Neural cell (in vitro differentiated cells): Measurements from ENCODE around the gene IGSF9B. TPM values are rescaled to one million over a fixed set of nuclear protein-coding genes. Genes with fewer than 3 reads are reported as not detected.

ENCODE experiments used
- H2AFZ ChIP-seq: fragments of 200-600, 300-800 bp; sonication (generic), shearing (Covaris generic); 2 replicates; pipeline ENCODE4 v1.6.0; 2014; ENCODE audit warnings: low read depth, mild to moderate bottlenecking, antibody characterized with exemption, low read length, moderate library complexity
- H3F3A ChIP-seq: fragments of 200-600 bp; shearing (Covaris generic); 2 replicates; pipeline ENCODE4 v1.6.1; 2016; ENCODE audit warnings: mild to moderate bottlenecking, moderate library complexity, mixed read lengths, antibody characterized with exemption, low read length; ENCODE audit not compliant: insufficient read depth, poor library complexity, severe bottlenecking
- H3K27ac ChIP-seq: fragments of 200-600, 300-800 bp; sonication (generic), shearing (Covaris generic); 2 replicates; pipeline ENCODE4 v1.5.1; 2014; ENCODE audit warnings: mild to moderate bottlenecking, low read length, moderate library complexity
- H3K27me3 ChIP-seq: fragments of 300-800, 200-600 bp; sonication (generic), shearing (Covaris generic); 2 replicates; pipeline ENCODE4 v1.6.0; 2014; ENCODE audit warnings: mild to moderate bottlenecking, low read depth, low read length, moderate library complexity; ENCODE audit not compliant: insufficient read depth
- H3K36me3 ChIP-seq: fragments of 300-800, 200-600 bp; sonication (generic), shearing (Covaris generic); 2 replicates; pipeline ENCODE4 v1.5.1; 2014; ENCODE audit warnings: mild to moderate bottlenecking, antibody characterized with exemption, low read length, moderate library complexity; ENCODE audit not compliant: insufficient read depth
- H3K4me2 ChIP-seq: fragments of 300-800, 200-600 bp; sonication (generic), shearing (Covaris generic); 2 replicates; pipeline ENCODE4 v1.6.0; 2014; ENCODE audit warnings: mild to moderate bottlenecking, low read length
- H3K4me3 ChIP-seq: fragments of 300-800, 200-600 bp; sonication (generic), shearing (Covaris generic); 2 replicates; pipeline ENCODE4 v1.5.1; 2014; ENCODE audit warnings: mild to moderate bottlenecking, low read length, moderate library complexity
- H3K79me2 ChIP-seq: fragments of 200-600 bp; shearing (Covaris generic); replicated peaks from 2 replicates; pipeline ENCODE4 v1.6.0; 2014; ENCODE audit warnings: mild to moderate bottlenecking, low read length, moderate library complexity; ENCODE audit not compliant: insufficient read depth
- H3K9ac ChIP-seq: fragments of 300-800, 200-600 bp; sonication (generic), shearing (Covaris generic); 2 replicates; pipeline ENCODE4 v1.6.1; 2016; ENCODE audit warnings: mild to moderate bottlenecking, low read length, mixed read lengths
- H3K9me2 ChIP-seq: fragments of 200-600 bp; shearing (Covaris generic); 2 replicates; pipeline ENCODE4 v1.6.1; 2016; ENCODE audit warnings: mild to moderate bottlenecking, low read length, mixed read lengths; ENCODE audit not compliant: insufficient read depth
- H3K9me3 ChIP-seq: fragments of 200-600, 300-800 bp; sonication (generic), shearing (Covaris generic); 2 replicates; pipeline ENCODE4 v1.6.1; 2016; ENCODE audit warnings: mild to moderate bottlenecking, mixed run types, low read length, moderate library complexity, mixed read lengths
- H4K20me1 ChIP-seq: fragments of 200-600 bp; shearing (Covaris generic); 2 replicates; pipeline ENCODE4 v1.6.1; 2016; ENCODE audit warnings: mild to moderate bottlenecking, mixed run types; ENCODE audit not compliant: insufficient read depth
- EP300 ChIP-seq: fragments of 450-650 bp; conservative IDR thresholded peaks from 2 replicates; pipeline ENCODE4 v1.6.1; 2014; ENCODE audit warnings: antibody characterized with exemption, mild to moderate bottlenecking, moderate library complexity; ENCODE audit not compliant: poor library complexity, severe bottlenecking
- EZH2 ChIP-seq: fragments of 200-600, 300-800 bp; shearing (Covaris generic), sonication (generic); IDR thresholded peaks from 2 replicates; pipeline ENCODE4 v1.6.1; 2014; ENCODE audit warnings: antibody characterized with exemption, low read length, borderline replicate concordance, mild to moderate bottlenecking; ENCODE audit not compliant: insufficient read depth, poor library complexity, severe bottlenecking
- MXI1 ChIP-seq: fragments of 450-650 bp; conservative IDR thresholded peaks from 2 replicates; pipeline ENCODE4 v1.6.1; 2014; ENCODE audit warnings: antibody characterized with exemption, mild to moderate bottlenecking; ENCODE audit not compliant: poor library complexity, severe bottlenecking
- POLR2AphosphoS5 ChIP-seq: IDR thresholded peaks from 2 replicates; pipeline ENCODE4 v1.6.1; 2012
- RAD21 ChIP-seq: fragments of 450-650 bp; conservative IDR thresholded peaks from 2 replicates; pipeline ENCODE4 v1.6.1; 2014; ENCODE audit warnings: antibody characterized with exemption, mild to moderate bottlenecking, moderate library complexity
- SMC3 ChIP-seq: fragments of 450-650 bp; conservative IDR thresholded peaks from 2 replicates; pipeline ENCODE4 v1.6.1; 2014; ENCODE audit warnings: antibody characterized with exemption, mild to moderate bottlenecking, moderate library complexity; ENCODE audit not compliant: poor library complexity
- TAF1 ChIP-seq: IDR thresholded peaks from 2 replicates; pipeline ENCODE4 v1.6.1; 2012; ENCODE audit warnings: low read depth
- polyA plus RNA-seq: library from polyadenylated mRNA; depleted of rRNA; stranded (reverse); fragments of >200 nt; gene quantifications from 2 replicates; pipeline ENCODE4 v1.2.3, GENCODE V29; 2014
- TF ChIP-seq, protein P1 (sequence below): IDR thresholded peaks from 2 replicates; pipeline ENCODE4 v1.6.1; 2012; ENCODE audit warnings: borderline replicate concordance
- TF ChIP-seq, protein P2 (sequence below): fragments of 450-650 bp; IDR thresholded peaks from 2 replicates; pipeline ENCODE4 v1.5.1; 2014; ENCODE audit warnings: antibody characterized with exemption, mild to moderate bottlenecking, moderate library complexity; ENCODE audit not compliant: poor library complexity, severe bottlenecking

The IGSF9B gene
- polyA plus RNA-seq, 1 donor from 2014 or later: 2.3 TPM

DNA sequence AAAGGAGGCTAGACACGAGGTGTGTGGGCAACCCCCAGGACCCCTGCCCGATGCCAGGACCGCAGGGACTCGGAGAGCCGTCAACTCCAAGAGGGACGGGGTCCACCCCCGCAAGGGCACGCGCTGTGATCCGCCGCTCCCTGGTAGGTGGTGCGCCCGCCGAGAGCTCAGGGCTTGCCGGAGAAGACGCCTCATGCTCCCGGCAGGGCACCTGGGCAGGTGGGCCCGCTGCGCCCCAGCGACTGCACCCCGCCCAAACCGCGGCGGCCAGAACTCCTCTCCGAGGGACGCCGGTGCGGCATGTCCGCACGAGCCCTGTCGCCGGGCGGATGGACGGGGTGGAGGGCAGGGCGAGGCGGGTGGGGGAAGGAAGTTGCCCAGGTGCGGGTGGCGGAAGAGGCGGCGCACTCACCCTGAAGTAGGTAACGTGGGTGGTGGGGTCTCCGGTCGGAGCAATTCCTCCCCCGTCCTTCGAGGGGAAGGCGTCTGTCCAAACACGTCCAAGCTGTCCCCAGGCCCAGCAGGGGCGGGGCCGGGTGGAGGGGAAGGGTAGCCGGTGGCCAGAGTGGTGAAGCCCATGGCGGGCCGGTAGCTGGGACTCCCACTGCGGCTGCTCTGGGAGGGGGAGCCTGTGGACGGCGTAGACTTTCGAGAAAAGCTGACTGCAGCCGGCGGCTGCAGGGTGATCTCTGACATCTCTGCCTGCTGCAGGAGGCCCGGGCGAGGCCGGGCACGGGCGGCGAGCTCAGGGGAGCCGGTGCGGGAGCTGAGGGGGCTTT is 37.2 kb downstream of the IGSF9B start:
- Histone ChIP-seq H3K27ac (no peak overlapping the region), H3K79me2 (no peaks in the 10 kb centered on the region), H3K36me3 (no peaks in the 10 kb centered on the region), H2AFZ (no peak overlapping the region), H3K4me2 (no peak overlapping the region), H3K4me3 (no peak overlapping the region), H3F3A (no peaks in the 10 kb centered on the region), H3K9ac (no peak overlapping the region), H3K9me2 (no peaks in the 10 kb centered on the region), H3K9me3 (no peaks in the 10 kb centered on the region), H3K27me3 (no peaks in the 10 kb centered on the region), H4K20me1 (no peaks in the 10 kb centered on the region)
- TF ChIP-seq, protein P1, sequence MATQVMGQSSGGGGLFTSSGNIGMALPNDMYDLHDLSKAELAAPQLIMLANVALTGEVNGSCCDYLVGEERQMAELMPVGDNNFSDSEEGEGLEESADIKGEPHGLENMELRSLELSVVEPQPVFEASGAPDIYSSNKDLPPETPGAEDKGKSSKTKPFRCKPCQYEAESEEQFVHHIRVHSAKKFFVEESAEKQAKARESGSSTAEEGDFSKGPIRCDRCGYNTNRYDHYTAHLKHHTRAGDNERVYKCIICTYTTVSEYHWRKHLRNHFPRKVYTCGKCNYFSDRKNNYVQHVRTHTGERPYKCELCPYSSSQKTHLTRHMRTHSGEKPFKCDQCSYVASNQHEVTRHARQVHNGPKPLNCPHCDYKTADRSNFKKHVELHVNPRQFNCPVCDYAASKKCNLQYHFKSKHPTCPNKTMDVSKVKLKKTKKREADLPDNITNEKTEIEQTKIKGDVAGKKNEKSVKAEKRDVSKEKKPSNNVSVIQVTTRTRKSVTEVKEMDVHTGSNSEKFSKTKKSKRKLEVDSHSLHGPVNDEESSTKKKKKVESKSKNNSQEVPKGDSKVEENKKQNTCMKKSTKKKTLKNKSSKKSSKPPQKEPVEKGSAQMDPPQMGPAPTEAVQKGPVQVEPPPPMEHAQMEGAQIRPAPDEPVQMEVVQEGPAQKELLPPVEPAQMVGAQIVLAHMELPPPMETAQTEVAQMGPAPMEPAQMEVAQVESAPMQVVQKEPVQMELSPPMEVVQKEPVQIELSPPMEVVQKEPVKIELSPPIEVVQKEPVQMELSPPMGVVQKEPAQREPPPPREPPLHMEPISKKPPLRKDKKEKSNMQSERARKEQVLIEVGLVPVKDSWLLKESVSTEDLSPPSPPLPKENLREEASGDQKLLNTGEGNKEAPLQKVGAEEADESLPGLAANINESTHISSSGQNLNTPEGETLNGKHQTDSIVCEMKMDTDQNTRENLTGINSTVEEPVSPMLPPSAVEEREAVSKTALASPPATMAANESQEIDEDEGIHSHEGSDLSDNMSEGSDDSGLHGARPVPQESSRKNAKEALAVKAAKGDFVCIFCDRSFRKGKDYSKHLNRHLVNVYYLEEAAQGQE: no peak
- no peak for TF ChIP-seq EP300
- no peak for TF ChIP-seq SMC3
- no peak for TF ChIP-seq RAD21
- no peak for TF ChIP-seq MXI1
- no peak for TF ChIP-seq TAF1
- no peak for TF ChIP-seq EZH2
- TF ChIP-seq, protein P2, sequence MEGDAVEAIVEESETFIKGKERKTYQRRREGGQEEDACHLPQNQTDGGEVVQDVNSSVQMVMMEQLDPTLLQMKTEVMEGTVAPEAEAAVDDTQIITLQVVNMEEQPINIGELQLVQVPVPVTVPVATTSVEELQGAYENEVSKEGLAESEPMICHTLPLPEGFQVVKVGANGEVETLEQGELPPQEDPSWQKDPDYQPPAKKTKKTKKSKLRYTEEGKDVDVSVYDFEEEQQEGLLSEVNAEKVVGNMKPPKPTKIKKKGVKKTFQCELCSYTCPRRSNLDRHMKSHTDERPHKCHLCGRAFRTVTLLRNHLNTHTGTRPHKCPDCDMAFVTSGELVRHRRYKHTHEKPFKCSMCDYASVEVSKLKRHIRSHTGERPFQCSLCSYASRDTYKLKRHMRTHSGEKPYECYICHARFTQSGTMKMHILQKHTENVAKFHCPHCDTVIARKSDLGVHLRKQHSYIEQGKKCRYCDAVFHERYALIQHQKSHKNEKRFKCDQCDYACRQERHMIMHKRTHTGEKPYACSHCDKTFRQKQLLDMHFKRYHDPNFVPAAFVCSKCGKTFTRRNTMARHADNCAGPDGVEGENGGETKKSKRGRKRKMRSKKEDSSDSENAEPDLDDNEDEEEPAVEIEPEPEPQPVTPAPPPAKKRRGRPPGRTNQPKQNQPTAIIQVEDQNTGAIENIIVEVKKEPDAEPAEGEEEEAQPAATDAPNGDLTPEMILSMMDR: no peak
- no peak for TF ChIP-seq POLR2AphosphoS5

DNA sequence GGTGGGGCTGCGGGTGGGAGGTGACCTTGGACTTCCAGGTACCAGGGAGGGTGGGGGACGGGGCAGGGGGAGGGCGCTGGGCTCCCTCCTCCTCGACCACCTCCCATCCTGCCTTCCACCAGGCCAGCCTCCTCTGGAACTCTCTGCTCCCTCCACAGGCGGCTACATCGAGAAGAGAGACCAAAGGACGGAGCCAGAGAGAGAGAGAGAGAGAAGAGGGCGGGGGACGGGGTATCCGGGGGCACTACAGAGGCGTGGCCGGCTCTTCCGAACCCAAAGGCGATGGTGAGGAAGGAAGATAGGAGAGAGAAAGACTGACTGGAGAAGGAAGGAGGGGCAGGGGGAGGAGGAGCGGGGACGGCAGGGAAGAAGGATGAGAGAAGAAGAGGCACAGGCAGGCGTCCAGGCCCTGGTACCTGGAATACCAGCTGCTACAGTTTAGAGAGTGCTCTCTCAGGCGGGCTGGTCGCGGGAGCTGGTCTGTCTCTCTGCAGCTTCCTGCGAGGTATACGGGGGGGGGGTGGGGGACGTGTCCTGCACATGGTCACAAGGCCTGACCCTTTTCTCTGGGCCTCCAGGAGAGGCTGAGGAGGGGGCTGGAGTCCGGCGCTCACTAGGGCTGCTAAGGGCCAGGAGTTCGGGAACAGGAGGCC is 38.0 kb downstream of the IGSF9B start:
- Histone ChIP-seq H2AFZ (no peak overlapping the region), H3K27ac (no peak overlapping the region), H3K4me2 (no peak overlapping the region), H3K79me2 (no peaks in the 10 kb centered on the region), H4K20me1 (no peaks in the 10 kb centered on the region), H3K36me3 (no peaks in the 10 kb centered on the region), H3K9me3 (no peaks in the 10 kb centered on the region), H3K9ac (no peak overlapping the region), H3K9me2 (no peaks in the 10 kb centered on the region), H3K4me3 (no peak overlapping the region), H3F3A (no peaks in the 10 kb centered on the region), H3K27me3 (no peaks in the 10 kb centered on the region)
- TF ChIP-seq, protein P1: no peak
- TF ChIP-seq, protein P2: no peak
- TF ChIP-seq SMC3 (no peak), POLR2AphosphoS5 (no peak), EZH2 (no peak), RAD21 (no peak), EP300 (no peak), TAF1 (no peak), MXI1 (no peak)
